GM13976 (cell line): Measurements from ENCODE around the gene HSD17B13.
"Not testable (repeated sequence)": the region's sequence is repeated elsewhere in the genome, so short reads cannot be mapped to it uniquely, and the experiment has no call there.

ENCODE experiments used
- DNase-seq: peaks from one replicate; pipeline ENCODE4 v3.0.0; 2012; ENCODE audit warnings: low spot score
- in situ Hi-C: fragments of 300-500 bp; cut with MboI; formaldehyde crosslinking; loops from one replicate; pipeline ENCODE4 v1.12.0; 2022; ENCODE audit warnings: low sequenced_read_pairs, mixed read lengths, inconsistent platforms; ENCODE audit not compliant: unreplicated experiment
- TF ChIP-seq, protein P1 (sequence below): IDR thresholded peaks from 2 replicates; pipeline ENCODE4 v1.5.1; 2012; ENCODE audit warnings: borderline replicate concordance, mild to moderate bottlenecking; ENCODE audit not compliant: insufficient read depth; ENCODE audit errors: extremely low read depth, missing control alignments, control extremely low read depth

Gene HSD17B13

DNA sequence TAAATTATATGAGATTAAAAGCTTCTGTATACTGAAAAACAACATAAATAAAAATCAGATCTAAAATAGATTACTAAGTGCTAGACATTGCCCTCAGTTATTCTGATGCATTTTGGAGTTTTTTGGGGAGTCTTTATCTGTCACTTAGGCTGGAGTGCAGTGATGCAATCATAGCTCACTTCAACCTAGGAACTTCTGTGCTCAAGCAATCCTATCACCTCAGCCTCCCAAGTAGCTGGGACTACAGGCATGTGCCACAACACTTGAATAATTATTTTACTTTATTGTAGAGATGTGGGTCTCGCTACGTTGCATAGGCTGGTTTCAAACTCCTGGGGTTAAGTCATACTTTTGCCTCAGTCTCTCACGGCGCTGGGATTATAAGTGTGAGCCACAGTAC lies 36.6 kb upstream of the HSD17B13 start:
- in situ Hi-C loops = no loop called here
- DNase-seq = no peak
- TF ChIP-seq, protein P1, sequence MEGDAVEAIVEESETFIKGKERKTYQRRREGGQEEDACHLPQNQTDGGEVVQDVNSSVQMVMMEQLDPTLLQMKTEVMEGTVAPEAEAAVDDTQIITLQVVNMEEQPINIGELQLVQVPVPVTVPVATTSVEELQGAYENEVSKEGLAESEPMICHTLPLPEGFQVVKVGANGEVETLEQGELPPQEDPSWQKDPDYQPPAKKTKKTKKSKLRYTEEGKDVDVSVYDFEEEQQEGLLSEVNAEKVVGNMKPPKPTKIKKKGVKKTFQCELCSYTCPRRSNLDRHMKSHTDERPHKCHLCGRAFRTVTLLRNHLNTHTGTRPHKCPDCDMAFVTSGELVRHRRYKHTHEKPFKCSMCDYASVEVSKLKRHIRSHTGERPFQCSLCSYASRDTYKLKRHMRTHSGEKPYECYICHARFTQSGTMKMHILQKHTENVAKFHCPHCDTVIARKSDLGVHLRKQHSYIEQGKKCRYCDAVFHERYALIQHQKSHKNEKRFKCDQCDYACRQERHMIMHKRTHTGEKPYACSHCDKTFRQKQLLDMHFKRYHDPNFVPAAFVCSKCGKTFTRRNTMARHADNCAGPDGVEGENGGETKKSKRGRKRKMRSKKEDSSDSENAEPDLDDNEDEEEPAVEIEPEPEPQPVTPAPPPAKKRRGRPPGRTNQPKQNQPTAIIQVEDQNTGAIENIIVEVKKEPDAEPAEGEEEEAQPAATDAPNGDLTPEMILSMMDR = no peak

DNA sequence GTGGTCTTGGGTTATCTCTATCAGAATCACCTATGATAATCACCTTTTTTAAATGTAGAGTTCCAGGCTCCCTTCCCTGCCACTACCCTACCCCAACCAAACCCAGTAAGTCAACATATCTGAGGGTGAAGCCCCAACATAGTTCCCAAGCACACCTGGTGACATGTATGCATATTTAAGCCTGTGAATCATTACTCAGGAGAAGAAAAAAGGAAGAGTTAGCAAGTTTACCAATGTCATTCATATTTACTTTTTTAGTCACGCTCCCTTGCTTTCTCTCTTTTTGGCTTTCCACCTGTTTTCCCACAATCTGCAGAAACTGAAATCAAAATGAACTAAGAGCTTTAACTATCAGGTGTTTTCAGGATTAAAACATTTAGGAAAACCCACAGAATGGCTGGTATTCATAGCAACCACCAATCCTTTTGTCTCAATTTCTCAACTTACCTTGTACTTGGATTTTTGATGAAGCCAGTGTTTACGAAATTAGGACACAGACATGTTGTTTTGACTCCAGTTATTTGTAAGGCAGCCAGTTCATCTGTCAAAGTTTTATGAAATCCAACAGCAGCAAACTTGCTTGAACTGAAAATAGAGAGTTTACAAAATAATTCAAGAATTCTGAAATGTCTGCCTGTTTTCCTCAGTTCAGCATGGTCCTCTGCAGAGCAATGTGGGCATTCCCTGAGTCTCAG lies 34.3 kb upstream of the HSD17B13 start:
- in situ Hi-C loops = no loop called here
- no peak for DNase-seq
- TF ChIP-seq, protein P1 = no peak

DNA sequence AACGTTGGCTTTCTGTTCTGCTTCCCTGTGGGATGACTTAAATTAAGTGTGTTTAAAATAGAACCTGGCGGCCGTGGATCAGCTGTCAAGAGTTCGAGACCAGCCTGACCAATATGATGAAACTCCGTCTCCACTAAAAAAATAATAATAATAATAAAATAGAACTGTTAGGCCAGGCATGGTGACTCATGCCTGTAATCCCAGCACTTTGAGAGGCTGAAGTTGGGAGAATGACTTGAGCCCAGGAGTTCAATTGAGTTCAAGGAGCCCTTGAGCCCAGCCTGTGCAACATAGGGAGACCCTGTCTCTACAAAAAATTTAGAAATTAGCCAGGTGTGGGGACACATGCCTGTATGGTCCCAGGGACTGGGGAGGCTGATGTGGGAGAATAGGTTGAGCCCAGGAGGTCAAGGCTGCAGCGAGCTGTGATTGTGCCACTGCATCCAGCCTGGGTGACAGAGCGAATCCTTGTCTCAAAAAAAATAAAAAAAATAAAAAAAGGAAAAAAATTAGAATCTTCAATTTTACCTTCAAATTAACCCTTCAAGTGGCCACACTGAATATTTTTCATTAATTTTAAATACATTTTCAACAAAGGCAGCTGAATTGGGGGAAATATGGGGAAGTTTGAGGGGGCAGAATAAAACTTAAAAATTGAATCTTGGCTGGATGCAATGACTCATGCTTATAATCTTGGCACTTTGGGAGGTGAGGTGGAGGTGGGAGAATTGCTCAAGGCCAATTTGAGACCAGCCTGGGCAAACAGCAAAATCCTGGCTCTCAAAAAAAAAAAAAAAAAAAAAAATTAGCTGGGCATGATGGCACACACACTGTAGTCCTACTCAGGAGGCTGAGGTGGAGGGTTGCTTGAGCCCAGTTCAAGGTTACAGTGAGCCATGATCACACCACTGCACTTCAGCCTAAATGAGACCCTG lies 31.8 kb upstream of the HSD17B13 start:
- TF ChIP-seq, protein P1 = no peak
- DNase-seq = no peak
- in situ Hi-C loops = no loop called here

DNA sequence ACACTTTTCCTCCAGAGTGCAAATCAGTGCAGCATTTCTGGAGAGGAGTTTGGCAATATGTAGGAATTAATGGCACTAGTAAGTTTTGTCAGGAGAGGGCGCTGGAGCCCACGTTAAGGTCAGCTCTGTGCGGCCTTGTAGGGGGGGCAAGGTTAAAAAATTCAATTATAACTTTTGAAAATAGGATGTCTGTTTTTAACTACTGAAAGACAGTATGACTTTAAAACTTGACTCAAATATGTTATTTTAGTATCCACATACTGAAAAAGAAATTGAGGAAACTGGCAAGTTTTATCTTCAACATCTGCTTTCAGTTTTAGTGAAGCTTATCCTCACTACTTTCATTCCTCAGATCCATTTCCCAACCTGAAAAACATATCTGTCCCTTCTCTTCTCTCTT lies 30.9 kb upstream of the HSD17B13 start:
- in situ Hi-C loops = no loop called here
- DNase-seq = peak; percentile 54
- TF ChIP-seq, protein P1 = peak; percentile 61

DNA sequence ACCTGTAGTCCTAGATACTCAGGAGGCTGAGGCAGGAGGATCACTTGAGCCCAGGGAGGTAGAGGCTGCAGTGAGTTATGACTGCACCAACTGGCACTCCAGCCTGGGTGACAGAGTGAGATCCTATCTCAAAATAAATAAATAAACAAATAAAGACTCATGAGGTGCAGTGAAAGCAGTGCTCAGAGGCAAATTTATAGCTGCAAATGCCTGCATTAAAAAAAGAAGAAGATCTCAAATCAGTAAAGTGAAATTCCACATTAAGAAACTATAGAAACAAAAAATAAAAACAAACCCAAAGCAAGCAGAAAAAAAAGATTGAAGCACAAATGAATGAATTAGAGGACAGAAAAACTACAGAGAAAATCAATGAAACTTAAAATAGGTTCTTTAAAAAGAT lies 22.5 kb upstream of the HSD17B13 start:
- TF ChIP-seq, protein P1 = no peak
- no peak for DNase-seq
- in situ Hi-C loops = loop anchor here (25.0 kb wide), 1 partner anchor 342 kb away; no protein-coding TSS in a partner anchor

DNA sequence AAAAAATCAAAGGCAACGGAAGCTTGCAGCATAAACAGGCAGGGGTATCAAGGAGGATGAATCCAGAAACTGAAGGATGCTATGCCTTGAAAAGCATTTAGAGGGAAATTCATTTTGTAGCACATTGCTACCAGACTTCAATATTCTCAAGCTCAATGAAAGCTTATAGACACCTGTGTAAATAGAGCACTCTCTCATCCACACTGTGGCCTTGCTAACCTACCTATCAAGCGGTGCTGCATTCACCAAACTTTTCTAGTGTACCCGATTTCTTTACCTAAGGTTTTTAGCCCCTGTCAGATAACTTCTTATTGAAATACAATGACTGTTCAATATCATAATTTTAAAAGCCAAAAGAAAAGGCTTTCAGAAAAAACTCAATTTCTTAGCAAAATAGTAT lies 20.2 kb upstream of the HSD17B13 start:
- DNase-seq = no peak
- in situ Hi-C loops = loop anchor here (25.0 kb wide), 1 partner anchor 344 kb away; no protein-coding TSS in a partner anchor
- TF ChIP-seq, protein P1 = no peak

DNA sequence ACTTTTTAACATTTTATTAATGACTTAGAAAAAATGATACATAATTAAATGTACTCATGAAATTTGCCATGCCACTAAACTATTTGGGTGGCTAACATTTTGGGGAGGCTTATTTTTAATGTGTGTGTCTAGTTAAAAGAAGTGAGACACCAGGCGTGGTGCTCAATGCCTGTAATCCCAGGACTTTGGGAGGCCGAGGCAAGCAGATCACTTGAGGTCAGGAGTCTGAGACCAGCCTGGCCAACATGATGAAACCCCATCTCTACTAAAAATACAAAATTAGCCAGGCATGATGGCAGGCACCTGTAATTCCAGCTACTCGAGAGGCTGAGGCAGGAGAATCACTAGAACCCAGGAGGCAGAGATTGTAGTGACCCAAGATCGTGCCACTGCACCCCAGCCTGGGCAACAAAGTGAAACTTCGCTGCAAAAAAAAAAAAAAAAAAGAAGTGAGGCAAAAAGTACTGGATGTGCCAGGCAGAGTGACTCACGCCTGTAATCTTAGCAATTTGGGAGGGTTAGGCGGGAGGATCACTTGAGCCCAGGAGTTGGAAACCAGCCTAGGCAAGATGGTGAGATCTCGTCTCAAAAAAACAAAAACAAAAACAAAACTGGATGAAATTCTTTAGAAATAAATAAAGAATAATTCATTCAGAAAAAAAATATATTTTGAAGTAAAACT lies 19.4 kb upstream of the HSD17B13 start:
- not testable (repeated sequence) for DNase-seq
- in situ Hi-C loops = loop anchor here (25.0 kb wide), 1 partner anchor 345 kb away; no protein-coding TSS in a partner anchor
